GM06990 (cell line): ENCODE measurements around the gene CACNA1E.

ENCODE experiments used
- DNase-seq: peaks from one replicate; pipeline ENCODE4 v3.0.0-alpha.2; 2011; ENCODE audit not compliant: insufficient read length; ENCODE audit errors: extremely low read depth
- H3K27me3 ChIP-seq: replicated peaks from 2 replicates; pipeline ENCODE4 v1.6.0; 2011; ENCODE audit warnings: low read length; ENCODE audit not compliant: control insufficient read depth, insufficient read depth
- H3K36me3 ChIP-seq: 2 replicates; pipeline ENCODE4 v1.5.1; 2011; ENCODE audit warnings: low read length; ENCODE audit not compliant: control insufficient read depth, insufficient read depth
- H3K4me3 ChIP-seq: replicated peaks from 2 replicates; pipeline ENCODE4 v1.5.1; 2011; ENCODE audit warnings: low read depth, mild to moderate bottlenecking, control low read depth, low read length
- CTCF ChIP-seq: IDR thresholded peaks from 2 replicates; pipeline ENCODE4 v1.5.1; 2011; ENCODE audit warnings: low read length, control low read depth, mild to moderate bottlenecking, inconsistent platforms; ENCODE audit not compliant: insufficient read depth, poor library complexity, severe bottlenecking

CACNA1E gene

GRCh38 chr1:181478306-181478705 lies 5.0 kb upstream of the CACNA1E start:
- no peaks in the 10 kb centered on the region for H3K27me3 ChIP-seq
- no peak for DNase-seq
- no peaks in the 10 kb centered on the region for H3K36me3 ChIP-seq
- H3K4me3 ChIP-seq = no peak overlapping the region
- no peak for TF ChIP-seq CTCF

GRCh38 chr1:181479137-181479745 lies 4.1 kb upstream of the CACNA1E start:
- DNase-seq = peak; percentile 34
- Histone ChIP-seq H3K36me3 (no peaks in the 10 kb centered on the region), H3K27me3 (no peaks in the 10 kb centered on the region), H3K4me3 (no peak overlapping the region)
- peak; percentile 91 for TF ChIP-seq CTCF

- TF ChIP-seq CTCF = no peak
- DNase-seq = no peak
- Histone ChIP-seq H3K4me3 (peak overlapping the region; percentile 67), H3K36me3 (no peaks in the 10 kb centered on the region), H3K27me3 (no peaks in the 10 kb centered on the region)
Observed at GRCh38 chr1:181482001-181482430, 1.3 kb upstream of the CACNA1E start.

DNA sequence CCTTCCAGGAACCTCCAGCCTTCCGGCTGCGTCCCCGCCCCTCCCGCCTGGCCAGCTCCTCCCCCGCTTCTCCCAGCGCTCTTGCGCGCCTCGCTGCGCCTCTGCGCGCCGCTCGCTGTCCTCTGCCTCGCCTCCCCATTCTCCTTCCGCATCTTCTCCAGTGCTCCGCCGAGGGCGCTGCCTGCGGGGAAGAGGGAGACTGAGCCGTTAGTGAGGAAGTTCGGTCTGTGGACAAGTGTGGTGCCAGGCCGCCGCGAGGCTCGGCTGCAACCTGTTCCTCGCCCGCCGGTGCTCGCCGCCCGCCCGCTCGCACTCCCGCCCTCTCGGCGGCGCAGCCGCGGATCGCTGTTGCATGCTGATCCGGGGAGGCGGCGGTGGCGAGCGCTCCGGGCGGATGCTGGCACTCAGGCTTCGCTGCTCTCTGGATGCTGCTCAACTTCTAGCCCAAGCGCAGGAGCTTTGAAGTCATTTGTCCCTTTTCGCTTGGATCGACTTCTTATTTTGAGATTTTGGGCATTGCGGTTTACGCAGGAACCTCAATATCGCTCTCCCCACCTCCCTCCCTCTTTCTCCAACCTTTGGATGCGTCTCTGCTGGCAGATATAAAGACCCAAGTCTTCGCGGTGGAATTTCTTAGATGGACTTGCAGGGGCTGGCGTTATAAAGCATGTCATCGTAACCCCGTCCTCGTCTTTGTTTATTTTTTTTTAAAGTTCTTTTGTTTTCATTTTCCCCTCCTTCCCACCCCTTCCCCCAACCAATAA lies 614 bp upstream of the CACNA1E start:
- Histone ChIP-seq H3K27me3 (no peaks in the 10 kb centered on the region), H3K4me3 (peak overlapping the region; percentile 67), H3K36me3 (no peaks in the 10 kb centered on the region)
- peak; percentile 86 for DNase-seq
- TF ChIP-seq CTCF = no peak

- H3K4me3 ChIP-seq = peak overlapping the region; percentile 67
- H3K27me3 ChIP-seq = no peaks in the 10 kb centered on the region
- no peaks in the 10 kb centered on the region for H3K36me3 ChIP-seq
- DNase-seq = no peak
- TF ChIP-seq CTCF = no peak
Observed at GRCh38 chr1:181484821-181485220, 1.5 kb downstream of the CACNA1E start.
